ENCODE results near the gene HHIP.
"Not testable (repeated sequence)": the region's sequence is repeated elsewhere in the genome, so short reads cannot be mapped to it uniquely, and the experiment has no call there.

The HHIP gene

GRCh38 chr4:144748814-144749555 lies 103.0 kb downstream of the HHIP start:
- CTCF ChIA-PET: interaction anchor here (1.2 kb wide), 1 partner anchor 137 kb away, joined by 3 read pairs; no protein-coding TSS in a partner anchor
- TF ChIP-seq ELF4 (IDR thresholded peaks at IDR 0.05): no peak
- TF ChIP-seq FOXK2 (IDR thresholded peaks at IDR 0.05): no peak
- no peak for TF ChIP-seq FOXM1 (IDR thresholded peaks at IDR 0.05; ENCODE audit: borderline replicate concordance)
- TF ChIP-seq HDGF (IDR thresholded peaks at IDR 0.05; ENCODE audit: borderline replicate concordance): no peak
- no peak for TF ChIP-seq L3MBTL2 (conservative IDR thresholded peaks at IDR 0.05)
- TF ChIP-seq ZNF384 (IDR thresholded peaks at IDR 0.05): no peak
- TF ChIP-seq FOXA1 (IDR thresholded peaks at IDR 0.05): no peak
- no peak for TF ChIP-seq BHLHE40 (IDR thresholded peaks at IDR 0.05; ENCODE audit: borderline replicate concordance)
- TF ChIP-seq SP1 (IDR thresholded peaks at IDR 0.05): no peak
- no peak for TF ChIP-seq SUZ12 (IDR thresholded peaks at IDR 0.05)
- TF ChIP-seq CTBP1 (IDR thresholded peaks at IDR 0.05; ENCODE audit: borderline replicate concordance): no peak
- no peak for TF ChIP-seq ARNT (IDR thresholded peaks at IDR 0.05)
- TF ChIP-seq NFRKB (IDR thresholded peaks at IDR 0.05): no peak
- TF ChIP-seq TARDBP (IDR thresholded peaks at IDR 0.05): no peak
- no peak for TF ChIP-seq PKNOX1 (IDR thresholded peaks at IDR 0.05)
- POLR2A ChIA-PET: no interaction called here
- no peak for DNase-seq (ENCODE audit: extremely low spot score)

GRCh38 chr4:144750348-144750747 lies 104.4 kb downstream of the HHIP start:
- no peak for TF ChIP-seq HDGF (IDR thresholded peaks at IDR 0.05; ENCODE audit: borderline replicate concordance)
- TF ChIP-seq ELF4 (IDR thresholded peaks at IDR 0.05): no peak
- TF ChIP-seq LEF1 (IDR thresholded peaks at IDR 0.05; ENCODE audit: borderline replicate concordance): no peak
- no peak for TF ChIP-seq FOXM1 (IDR thresholded peaks at IDR 0.05; ENCODE audit: borderline replicate concordance)
- TF ChIP-seq BHLHE40 (IDR thresholded peaks at IDR 0.05; ENCODE audit: borderline replicate concordance): no peak
- CTCF ChIA-PET: no interaction called here
- POLR2A ChIA-PET: no interaction called here
- no peak for DNase-seq (ENCODE audit: extremely low spot score)

GRCh38 chr4:144754562-144755410 lies 108.8 kb downstream of the HHIP start:
- CTCF ChIA-PET: interaction anchor here (0.6 kb wide), 1 partner anchor 612 kb away, joined by 3 read pairs; no protein-coding TSS in a partner anchor
- DNase-seq (ENCODE audit: extremely low spot score): peak; percentile 19

GRCh38 chr4:144757969-144758368 lies 112.0 kb downstream of the HHIP start:
- POLR2A ChIA-PET: no interaction called here
- no peak for DNase-seq (ENCODE audit: extremely low spot score)
- TF ChIP-seq FOXM1 (IDR thresholded peaks at IDR 0.05; ENCODE audit: borderline replicate concordance) (no peak), LEF1 (IDR thresholded peaks at IDR 0.05; ENCODE audit: borderline replicate concordance) (no peak), PKNOX1 (IDR thresholded peaks at IDR 0.05) (no peak), L3MBTL2 (conservative IDR thresholded peaks at IDR 0.05) (no peak)
- CTCF ChIA-PET: no interaction called here

More at GRCh38 chr4:144754562-144755410, 108.8 kb downstream of the HHIP start:
- POLR2A ChIA-PET: no interaction called here
- no peak for TF ChIP-seq ELF4 (IDR thresholded peaks at IDR 0.05)
- no peak for TF ChIP-seq BHLHE40 (IDR thresholded peaks at IDR 0.05; ENCODE audit: borderline replicate concordance)
- TF ChIP-seq L3MBTL2 (conservative IDR thresholded peaks at IDR 0.05): no peak
- no peak for TF ChIP-seq LEF1 (IDR thresholded peaks at IDR 0.05; ENCODE audit: borderline replicate concordance)
- TF ChIP-seq SUZ12 (IDR thresholded peaks at IDR 0.05): no peak
- TF ChIP-seq FOXM1 (IDR thresholded peaks at IDR 0.05; ENCODE audit: borderline replicate concordance): no peak
- no peak for TF ChIP-seq HDGF (IDR thresholded peaks at IDR 0.05; ENCODE audit: borderline replicate concordance)
- no peak for TF ChIP-seq FOXK2 (IDR thresholded peaks at IDR 0.05)
- TF ChIP-seq FOXA1 (IDR thresholded peaks at IDR 0.05): no peak
- TF ChIP-seq ZNF384 (IDR thresholded peaks at IDR 0.05): no peak
- no peak for TF ChIP-seq PKNOX1 (IDR thresholded peaks at IDR 0.05)
- no peak for TF ChIP-seq NFRKB (IDR thresholded peaks at IDR 0.05)
- TF ChIP-seq TARDBP (IDR thresholded peaks at IDR 0.05): no peak
- TF ChIP-seq SP1 (IDR thresholded peaks at IDR 0.05): no peak
- TF ChIP-seq ARNT (IDR thresholded peaks at IDR 0.05): no peak
- TF ChIP-seq CTBP1 (IDR thresholded peaks at IDR 0.05; ENCODE audit: borderline replicate concordance): no peak

GRCh38 chr4:144768809-144769208 lies 122.9 kb downstream of the HHIP start:
- DNase-seq (ENCODE audit: extremely low spot score); POLR2A ChIA-PET: not testable (repeated sequence)
- CTCF ChIA-PET: interaction anchor here (0.7 kb wide), 1 partner anchor 565 kb away, joined by 3 read pairs; no protein-coding TSS in a partner anchor

- ChIA-PET CTCF (no interaction called here), POLR2A (no interaction called here)
- no peak for TF ChIP-seq ARNT (IDR thresholded peaks at IDR 0.05)
- TF ChIP-seq FOXA1 (IDR thresholded peaks at IDR 0.05): no peak
- TF ChIP-seq TARDBP (IDR thresholded peaks at IDR 0.05): no peak
- no peak for TF ChIP-seq HDGF (IDR thresholded peaks at IDR 0.05; ENCODE audit: borderline replicate concordance)
- no peak for TF ChIP-seq FOXK2 (IDR thresholded peaks at IDR 0.05)
- no peak for TF ChIP-seq ZNF384 (IDR thresholded peaks at IDR 0.05)
- no peak for TF ChIP-seq NFRKB (IDR thresholded peaks at IDR 0.05)
- TF ChIP-seq SUZ12 (IDR thresholded peaks at IDR 0.05): no peak
- TF ChIP-seq L3MBTL2 (conservative IDR thresholded peaks at IDR 0.05): no peak
- TF ChIP-seq LEF1 (IDR thresholded peaks at IDR 0.05; ENCODE audit: borderline replicate concordance): no peak
- no peak for TF ChIP-seq SP1 (IDR thresholded peaks at IDR 0.05)
- no peak for TF ChIP-seq CTBP1 (IDR thresholded peaks at IDR 0.05; ENCODE audit: borderline replicate concordance)
- TF ChIP-seq BHLHE40 (IDR thresholded peaks at IDR 0.05; ENCODE audit: borderline replicate concordance): no peak
- TF ChIP-seq ELF4 (IDR thresholded peaks at IDR 0.05): no peak
- no peak for TF ChIP-seq FOXM1 (IDR thresholded peaks at IDR 0.05; ENCODE audit: borderline replicate concordance)
- no peak for TF ChIP-seq PKNOX1 (IDR thresholded peaks at IDR 0.05)
- no peak for DNase-seq (ENCODE audit: extremely low spot score)
Observed at GRCh38 chr4:144778364-144778763, 132.4 kb downstream of the HHIP start.
